HG03139 (cell line): ENCODE data around the gene KRTAP4-2.
"Not testable (repeated sequence)": the region's sequence is repeated elsewhere in the genome, so short reads cannot be mapped to it uniquely, and the experiment has no call there.

ENCODE experiments used
- ATAC-seq: cut with Tn5 transposase; IDR thresholded peaks from one replicate; pipeline ENCODE4 v1.9.1; 2021; ENCODE audit not compliant: unreplicated experiment

Gene KRTAP4-2

DNA sequence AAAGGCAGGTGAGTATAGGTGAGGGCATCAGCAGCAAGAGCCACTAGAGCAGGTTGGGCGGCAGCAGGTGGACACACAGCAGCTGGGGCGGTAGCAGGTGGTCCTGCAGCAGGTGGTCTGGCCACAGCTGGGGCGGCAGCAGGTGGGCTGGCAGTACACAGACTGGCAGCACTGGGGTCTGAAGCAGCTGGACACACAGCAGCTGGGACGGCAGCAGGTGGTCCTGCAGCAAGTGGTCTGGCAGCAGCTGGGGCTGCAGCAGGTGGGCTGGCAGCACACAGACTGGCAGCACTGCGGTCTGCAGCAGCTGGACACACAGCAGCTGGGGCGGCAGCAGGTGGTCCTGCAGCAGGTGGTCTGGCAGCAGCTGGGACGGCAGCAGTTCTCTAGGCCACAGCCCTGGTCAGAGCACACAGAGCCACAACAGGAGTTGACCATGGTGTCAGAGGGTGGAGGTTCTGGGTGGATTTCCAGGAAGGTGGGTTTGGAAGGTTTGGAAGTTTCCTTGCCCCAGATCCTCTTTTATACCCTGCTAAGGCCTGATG is at the start of gene KRTAP4-2:
Gene KRTAP4-2, minus strand, starts transcription at position 495 of the 545 bp plus-strand sequence. Its CDS starts 57 bp downstream, at position 438.
- no peak for ATAC-seq

DNA sequence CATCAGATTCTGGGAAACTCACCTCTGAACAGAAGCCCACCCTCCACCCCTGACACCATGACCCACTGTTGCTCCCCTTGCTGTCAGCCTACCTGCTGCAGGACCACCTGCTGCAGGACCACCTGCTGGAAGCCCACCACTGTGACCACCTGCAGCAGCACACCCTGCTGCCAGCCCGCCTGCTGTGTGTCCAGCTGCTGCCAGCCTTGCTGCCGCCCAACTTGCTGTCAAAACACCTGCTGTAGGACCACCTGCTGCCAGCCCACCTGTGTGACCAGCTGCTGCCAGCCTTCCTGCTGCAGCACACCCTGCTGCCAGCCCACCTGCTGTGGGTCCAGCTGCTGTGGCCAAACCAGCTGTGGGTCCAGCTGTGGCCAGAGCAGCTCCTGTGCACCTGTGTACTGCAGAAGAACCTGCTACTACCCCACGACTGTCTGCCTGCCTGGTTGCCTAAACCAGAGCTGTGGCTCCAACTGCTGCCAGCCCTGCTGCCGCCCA is 48.6 kb upstream of the KRTAP4-2 start, which contains the start of gene KRTAP9-2:
Gene KRTAP9-2, plus strand, starts transcription at position 51 of the 498 bp plus-strand sequence. Its CDS starts 7 bp downstream, at position 58.
- ATAC-seq: not testable (repeated sequence)

DNA sequence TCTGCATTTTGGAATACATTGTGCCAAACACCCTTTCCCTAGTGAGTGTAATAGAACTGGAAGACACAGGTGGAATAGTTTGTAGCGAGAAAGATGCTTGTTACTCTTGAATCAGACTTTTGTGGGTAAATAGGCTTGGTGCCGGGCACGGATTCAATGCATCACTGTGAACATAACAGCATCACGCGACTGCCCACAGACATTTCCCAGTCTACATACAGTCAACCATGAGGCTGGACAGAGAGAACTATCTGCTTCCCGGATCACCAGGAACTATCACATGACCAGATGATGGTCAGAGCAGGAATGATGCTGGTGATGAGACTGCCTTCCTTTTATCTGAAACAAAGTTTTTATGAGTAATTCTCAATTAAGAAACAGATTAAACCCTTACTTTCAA is 48.0 kb upstream of the KRTAP4-2 start:
- no peak for ATAC-seq

DNA sequence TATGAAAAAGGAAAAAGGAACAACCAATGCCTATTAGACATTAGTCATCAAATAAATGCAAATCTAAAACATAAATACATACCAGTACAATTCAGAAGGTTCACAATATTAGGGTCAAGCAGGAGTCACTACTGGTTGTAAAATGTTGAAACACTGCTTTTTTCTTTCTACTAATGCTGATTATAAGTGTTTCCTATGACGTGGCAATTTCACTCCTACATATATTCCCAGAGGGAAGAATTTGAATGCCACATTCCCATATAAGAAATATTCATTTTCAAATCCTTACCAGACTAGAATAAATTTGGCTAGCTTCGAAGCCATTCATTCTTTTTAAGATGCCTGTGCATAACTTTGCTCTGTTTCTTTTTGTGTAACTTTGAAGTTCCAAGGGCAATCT is 45.8 kb upstream of the KRTAP4-2 start:
- no peak for ATAC-seq

DNA sequence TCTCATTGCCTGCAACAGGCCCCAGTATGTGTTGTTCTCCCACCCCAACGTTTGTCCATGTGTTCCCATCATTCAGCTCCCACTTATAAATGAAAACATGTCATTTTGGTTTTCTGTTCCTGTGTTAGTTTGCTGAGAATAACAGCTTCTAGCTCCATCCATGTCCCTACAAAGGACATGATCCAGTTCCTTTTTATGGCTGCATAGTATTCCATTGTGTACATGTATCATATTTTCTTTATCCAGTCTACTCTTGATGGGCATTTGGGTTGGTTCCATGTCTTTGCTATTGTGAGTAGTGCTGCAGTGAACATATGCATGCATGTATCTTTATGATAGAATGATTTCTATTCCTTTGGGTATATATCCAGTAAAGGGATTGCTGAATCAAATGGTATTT is 37.7 kb upstream of the KRTAP4-2 start:
- ATAC-seq: no peak

DNA sequence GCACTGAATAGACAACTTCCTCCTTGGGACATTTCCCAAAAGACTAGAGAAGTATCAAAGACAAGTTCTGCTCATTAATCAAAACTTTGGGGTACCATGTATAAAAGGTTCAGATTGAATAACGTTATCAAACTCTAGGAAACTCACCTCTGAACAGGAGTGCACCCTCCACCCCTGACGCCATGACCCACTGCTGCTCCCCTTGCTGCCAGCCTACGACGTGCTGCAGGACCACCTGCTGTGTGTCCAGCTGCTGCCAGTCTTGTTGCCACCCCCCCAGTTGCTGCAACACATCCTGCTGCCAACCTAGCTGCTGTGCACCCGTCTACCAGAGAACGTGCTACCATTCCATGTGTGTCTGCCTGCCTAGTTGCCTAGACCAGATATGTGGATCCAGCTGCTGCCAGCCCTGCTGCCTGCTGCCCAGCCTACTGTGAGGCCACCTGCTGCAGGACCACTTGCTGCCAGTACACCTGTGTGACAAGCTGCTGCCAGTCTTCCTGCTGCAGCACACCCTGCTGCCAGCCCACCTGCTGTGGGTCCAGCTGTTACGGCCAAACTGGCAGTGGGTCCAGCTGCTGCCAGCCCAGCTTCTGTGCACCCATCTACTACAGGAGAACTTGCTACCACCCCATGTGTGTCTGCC is 34.6 kb upstream of the KRTAP4-2 start:
- ATAC-seq: no peak

DNA sequence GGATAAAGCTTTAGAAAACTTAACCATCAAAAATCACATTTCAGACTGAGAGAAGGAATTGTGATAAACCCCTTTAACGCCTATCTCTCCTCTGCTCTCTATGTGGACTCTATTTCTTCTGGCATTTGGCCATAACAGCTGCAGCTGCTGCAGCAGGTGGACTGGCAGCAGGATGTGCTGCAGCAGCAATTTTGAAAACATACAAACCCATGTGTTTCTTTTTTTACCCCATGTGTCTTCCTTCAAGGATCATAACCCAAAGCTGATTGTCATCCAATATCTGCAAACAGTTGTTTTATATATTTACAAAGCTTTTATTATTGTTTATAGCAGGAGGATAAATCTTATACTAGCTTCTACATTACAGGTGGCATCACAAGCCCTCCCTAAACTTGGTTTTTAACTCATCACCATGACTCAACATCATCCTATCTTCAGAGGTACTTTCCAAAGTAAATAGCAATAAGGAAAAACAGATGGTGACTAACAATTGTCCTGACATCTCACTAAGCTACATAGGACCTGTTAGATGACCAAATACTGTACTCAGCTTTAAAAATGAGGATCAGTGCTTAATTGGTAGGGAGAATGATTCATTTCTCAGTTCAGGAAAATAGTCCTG is 33.9 kb upstream of the KRTAP4-2 start:
- no peak for ATAC-seq

DNA sequence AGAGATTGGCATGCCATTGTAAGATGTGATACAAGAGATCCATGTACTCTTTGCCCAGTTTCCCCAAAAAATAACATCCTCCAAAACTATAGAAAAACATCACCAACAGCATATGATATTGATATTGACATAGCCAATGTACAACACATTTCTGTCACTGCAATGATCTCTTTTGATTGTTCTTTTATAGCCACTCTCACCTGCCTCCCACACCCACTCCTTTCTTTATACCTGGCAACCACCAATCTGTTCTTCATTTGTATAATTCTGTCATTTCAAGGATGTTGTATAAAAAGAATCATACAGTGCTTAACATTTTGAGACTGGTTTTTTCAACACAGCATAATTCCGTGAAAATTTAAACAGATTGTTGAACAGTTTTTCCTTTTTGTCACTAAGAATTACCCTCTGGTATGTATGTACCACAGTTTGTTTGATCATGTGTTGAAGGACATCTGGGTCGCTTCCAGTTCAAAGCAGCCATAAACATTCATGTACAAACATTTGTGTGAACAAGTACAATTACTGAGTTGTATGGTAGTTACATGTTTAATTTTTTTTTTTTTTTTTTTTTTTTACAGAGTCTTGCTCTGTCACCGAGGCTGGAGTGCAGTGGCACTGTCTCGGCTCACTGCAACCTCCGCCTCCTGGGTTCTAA is 21.5 kb upstream of the KRTAP4-2 start:
- ATAC-seq: no peak

DNA sequence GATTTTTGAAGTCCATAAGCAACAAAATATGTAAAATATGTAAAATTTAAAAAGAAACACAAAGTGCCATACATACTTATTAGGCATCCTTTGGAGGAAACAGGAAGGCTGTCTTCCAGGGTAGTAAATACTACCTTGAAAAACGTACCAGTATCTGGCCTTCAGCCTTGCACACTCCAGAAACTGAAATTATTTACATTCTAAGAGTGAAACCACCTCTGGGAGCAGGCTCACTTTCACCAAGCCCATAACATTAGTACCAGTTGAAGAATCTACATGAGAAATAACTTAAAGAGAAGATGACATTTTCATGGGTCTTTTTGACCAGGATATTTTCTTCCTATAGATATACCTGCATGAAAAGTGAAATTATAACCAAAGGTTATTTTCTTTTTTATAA is 18.0 kb upstream of the KRTAP4-2 start:
- no peak for ATAC-seq

DNA sequence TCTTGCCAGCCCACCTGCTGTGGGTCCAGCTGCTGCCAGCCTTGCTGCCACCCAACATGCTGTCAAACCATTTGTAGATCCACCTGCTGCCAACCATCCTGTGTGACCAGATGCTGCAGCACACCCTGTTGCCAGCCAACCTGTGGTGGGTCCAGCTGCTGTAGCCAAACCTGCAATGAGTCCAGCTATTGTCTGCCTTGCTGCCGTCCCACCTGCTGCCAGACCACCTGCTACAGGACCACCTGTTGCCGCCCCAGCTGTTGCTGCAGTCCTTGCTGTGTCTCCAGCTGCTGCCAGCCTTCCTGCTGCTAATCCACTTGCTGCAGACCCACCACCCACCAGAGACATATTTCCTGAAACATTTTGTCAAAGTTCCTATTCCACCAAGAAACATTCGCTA is 12.3 kb upstream of the KRTAP4-2 start:
- ATAC-seq: no peak

DNA sequence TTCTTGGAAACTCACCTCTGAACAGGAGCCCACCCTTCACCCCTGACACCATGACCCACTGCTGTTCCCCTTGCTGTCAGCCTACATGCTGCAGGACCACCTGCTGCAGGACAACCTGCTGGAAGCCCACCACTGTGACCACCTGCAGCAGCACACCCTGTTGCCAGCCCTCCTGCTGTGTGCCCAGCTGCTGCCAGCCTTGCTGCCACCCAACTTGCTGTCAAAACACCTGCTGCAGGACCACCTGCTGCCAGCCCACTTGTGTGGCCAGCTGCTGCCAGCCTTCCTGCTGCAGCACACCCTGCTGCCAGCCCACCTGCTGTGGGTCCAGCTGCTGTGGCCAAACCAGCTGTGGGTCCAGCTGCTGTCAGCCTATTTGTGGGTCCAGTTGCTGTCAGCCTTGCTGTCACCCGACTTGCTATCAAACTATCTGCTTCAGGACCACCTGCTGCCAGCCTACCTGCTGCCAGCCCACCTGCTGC is 11.9 kb upstream of the KRTAP4-2 start, which contains the start of gene KRTAP9-1:
Gene KRTAP9-1, plus strand, starts transcription at position 51 of the 482 bp plus-strand sequence. Its CDS starts 0 bp downstream, at position 51.
- not testable (repeated sequence) for ATAC-seq

DNA sequence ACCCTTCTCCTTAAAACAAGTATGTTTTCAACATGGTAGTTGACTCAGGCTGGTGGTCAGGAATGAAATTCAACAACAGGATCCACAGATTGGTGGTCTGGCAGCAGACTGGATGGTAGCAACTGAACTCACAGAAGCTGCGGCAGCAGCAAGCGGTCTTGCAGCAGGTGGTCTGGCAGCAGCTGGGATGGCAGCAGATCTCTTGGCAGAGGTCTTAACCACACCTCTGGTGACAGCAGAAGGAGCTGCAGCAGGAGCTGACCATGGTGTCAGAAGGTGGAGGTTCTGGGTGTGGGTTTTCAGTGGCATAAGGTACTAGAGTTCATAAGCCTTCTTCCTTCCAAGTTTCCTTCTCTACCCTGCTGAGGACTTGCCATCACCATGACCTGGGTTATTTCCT is 8.9 kb upstream of the KRTAP4-2 start:
- ATAC-seq: no peak

DNA sequence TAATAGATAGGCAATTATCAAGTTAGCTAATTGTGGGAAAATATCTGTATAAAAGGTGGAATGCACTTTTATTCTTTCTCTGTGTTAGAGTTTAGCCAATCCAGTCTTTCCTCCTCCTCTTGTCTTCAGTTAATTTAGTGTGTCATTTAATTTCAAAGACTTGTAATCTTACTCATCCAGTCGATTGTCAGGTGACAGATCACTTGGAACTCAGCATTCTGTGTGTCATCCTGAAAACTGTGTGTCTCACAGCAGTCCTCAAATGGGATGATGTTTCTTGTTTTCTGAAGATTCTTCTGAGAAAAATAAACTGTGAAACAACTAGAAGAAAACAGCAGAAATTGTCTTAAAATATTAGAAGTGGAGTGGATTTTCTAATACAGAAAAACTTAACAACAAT is 7.0 kb upstream of the KRTAP4-2 start:
- ATAC-seq: no peak

DNA sequence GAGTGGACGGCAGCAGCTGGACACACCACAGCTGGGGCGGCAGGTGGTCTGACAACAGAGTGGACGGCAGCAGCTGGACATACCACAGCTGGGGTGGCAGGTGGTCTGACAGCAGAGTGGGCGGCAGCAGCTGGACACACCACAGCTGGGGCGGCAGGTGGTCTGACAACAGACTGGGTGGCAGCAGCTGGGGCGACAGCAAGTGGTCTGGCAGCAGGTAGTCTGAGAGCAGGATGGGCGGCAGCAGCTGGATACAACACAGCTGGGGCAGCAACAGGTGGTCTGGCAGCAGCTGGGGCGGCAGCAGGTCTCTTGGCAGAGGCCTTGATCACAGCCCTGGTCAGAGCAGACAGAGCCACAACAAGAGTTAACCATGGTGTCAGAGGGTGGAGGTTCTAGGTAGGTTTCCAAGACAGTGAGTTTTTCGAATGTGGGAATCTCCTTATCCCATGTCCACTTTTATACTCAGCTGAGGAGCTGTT is 6.5 kb upstream of the KRTAP4-2 start, which contains the start of gene KRTAP4-1:
Gene KRTAP4-1, minus strand, starts transcription at position 432 of the 482 bp plus-strand sequence. Its CDS starts 57 bp downstream, at position 375.
- ATAC-seq: no peak

DNA sequence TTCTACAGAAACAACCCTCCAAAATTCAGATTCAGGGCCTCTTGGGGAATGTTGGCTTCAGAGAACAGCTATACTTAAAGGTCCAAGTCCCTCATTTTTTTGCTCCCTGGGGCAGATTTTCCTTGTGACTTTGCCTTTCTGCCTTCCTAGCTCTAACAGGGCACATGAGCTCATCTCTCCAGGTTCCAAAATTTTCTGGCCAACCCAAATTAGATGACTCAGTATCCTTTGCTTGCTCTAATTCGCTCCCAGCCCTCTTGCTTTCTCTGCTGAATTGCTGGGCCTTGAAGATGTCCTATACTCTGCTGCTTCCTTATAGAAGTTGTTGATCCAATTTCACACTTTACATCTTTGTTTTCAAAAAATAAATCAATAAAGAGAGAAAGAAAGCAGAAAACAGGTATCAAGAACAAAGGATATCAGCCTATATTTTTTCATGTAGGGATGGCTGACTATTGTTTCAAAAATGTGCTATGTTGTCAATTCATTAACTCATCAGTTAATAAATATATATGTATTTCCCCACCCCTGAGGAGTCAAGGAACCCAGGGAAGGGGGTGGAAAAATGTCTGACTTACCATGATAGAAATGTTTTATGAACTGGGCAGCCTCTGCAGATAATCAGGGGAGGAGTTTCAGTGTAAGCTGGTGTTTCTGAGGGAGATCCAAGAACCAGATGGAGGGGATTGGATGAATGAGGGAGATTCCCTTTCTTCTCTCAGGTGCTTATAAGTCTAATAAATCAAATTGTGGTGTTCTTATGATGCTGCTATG is 1.0 kb upstream of the KRTAP4-2 start:
- no peak for ATAC-seq

DNA sequence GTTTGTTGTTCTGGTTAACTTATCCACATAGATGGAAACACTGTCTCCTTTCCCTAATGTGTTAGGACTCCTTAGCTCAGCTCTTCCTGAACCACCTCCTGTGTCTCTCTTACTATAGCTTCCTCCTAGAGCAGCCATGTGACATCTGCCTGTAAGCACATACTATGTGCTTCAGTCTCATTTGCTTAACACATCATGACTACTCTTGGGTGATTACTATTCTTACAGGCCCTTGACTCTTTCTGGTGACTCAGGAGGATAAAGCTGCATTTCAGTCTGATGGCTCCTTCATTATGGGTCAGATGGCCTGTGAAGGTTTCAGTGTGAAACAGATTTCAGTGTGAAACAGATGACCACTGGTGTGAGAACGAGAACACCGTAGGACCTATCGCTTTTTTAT is 320 bp upstream of the KRTAP4-2 start:
- no peak for ATAC-seq

DNA sequence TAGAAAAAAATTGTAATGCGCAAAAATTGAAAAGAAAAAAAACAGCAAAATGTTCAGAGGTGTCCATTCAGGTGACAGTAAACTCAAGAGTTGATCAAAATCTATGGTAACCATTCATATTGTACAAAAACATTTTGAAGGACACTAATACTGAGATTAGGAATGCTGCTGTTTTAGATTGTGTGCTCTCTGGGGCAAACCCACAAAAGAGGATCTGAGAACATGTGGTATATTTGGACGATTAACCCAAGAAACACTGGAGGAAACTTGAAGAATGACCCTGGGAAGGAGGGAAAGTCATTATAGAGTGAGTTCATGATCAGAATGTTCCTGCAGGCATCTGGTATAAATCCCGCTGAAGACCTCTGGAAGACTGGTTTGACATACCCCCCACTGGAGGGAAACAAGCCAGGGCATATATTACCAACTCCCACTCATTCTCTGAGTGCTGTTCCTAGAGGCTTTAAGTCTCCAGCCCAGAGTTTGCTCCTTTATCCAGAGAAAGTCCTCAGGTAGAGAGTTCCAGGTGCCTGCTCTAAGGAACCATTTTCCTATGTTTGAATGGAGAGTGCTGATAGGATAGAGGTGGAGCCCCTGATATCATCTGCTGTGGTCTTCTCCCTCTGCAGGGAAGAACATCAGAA is 1.2 kb downstream of the KRTAP4-2 start:
- ATAC-seq: no peak

DNA sequence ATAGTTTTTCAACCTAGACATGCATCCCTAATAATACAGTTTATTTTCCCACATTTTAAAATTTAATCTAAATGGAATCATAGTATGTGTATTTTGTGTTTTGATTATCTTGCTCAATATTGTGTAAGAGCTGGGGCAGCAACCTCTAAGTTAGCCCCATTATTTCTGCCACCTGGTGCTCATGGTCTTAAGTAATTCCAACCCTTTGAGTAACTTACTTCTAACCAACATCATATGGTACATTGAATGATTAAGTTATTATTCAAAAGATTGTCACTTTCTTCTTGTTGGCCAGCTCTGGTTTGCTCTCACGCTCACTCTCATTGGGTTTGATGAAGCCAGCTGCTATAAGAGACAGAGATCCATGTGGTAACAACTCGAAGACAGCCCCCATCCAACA is 6.1 kb downstream of the KRTAP4-2 start:
- no peak for ATAC-seq

DNA sequence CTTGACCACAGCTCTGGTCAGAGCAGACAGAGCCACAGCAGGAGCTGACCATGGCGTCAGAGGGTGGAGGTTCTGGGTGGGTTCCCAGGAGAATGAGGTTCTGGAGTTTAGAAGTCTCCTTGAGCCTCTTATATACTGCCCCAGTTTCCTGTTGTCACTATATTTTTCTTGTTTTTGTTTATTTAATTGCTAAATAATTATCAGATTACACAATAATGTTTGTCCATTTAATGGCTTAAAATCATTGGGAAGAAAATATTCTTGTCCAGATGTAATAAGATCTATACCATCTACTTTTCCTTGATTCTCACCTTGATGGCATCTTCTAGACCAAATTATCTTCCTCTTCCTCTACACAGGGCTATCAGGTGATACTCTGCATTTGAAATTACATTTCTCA is 9.9 kb downstream of the KRTAP4-2 start, which contains the start of gene KRTAP4-3:
Gene KRTAP4-3, minus strand, starts transcription at position 101 of the 400 bp plus-strand sequence. Its CDS starts 49 bp downstream, at position 52.
- no peak for ATAC-seq

DNA sequence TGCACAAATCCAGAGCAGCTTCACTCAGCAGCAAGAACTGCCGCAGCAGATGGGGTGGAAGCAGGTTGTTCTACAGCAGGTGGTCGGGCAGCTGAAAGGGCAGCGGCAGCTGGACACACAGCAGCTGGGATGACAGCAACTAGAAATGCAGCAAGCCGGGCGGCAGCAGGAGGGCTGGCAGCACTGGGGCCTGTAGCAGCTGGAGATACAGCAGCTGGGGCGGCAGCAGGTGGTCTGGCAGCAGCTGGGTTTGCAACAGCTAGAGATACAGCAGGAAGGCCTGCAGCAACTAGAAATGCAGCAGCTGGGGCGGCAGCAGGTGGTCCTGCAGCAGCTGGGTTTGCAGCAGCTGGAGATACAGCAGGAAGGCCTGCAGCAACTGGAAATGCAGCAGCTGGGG is 10.5 kb downstream of the KRTAP4-2 start:
- ATAC-seq: no peak
